Left renal pelvis (tissue), 4 donors: ENCODE measurements around the gene KDM4B. TPM values are rescaled to one million over a fixed set of nuclear protein-coding genes. Genes with fewer than 3 reads are reported as not detected.

Source experiments
- DNase-seq, 4 donors: peaks; one replicate each; pipeline ENCODE4 v3.0.0-alpha.2; 2013; ENCODE audit warnings: low read depth in 4 of 4, low spot score in 3 of 4
- polyA plus RNA-seq, 4 donors: library from polyadenylated mRNA; unstranded; fragments of 120-200 nt; gene quantifications; one replicate each; pipeline ENCODE4 v1.2.1, GENCODE V29; 2013; ENCODE audit not compliant: insufficient read length in 4 of 4

The KDM4B gene
- polyA plus RNA-seq, 4 donors, result 18.5 to 28.4 (median 22.4) TPM

DNA sequence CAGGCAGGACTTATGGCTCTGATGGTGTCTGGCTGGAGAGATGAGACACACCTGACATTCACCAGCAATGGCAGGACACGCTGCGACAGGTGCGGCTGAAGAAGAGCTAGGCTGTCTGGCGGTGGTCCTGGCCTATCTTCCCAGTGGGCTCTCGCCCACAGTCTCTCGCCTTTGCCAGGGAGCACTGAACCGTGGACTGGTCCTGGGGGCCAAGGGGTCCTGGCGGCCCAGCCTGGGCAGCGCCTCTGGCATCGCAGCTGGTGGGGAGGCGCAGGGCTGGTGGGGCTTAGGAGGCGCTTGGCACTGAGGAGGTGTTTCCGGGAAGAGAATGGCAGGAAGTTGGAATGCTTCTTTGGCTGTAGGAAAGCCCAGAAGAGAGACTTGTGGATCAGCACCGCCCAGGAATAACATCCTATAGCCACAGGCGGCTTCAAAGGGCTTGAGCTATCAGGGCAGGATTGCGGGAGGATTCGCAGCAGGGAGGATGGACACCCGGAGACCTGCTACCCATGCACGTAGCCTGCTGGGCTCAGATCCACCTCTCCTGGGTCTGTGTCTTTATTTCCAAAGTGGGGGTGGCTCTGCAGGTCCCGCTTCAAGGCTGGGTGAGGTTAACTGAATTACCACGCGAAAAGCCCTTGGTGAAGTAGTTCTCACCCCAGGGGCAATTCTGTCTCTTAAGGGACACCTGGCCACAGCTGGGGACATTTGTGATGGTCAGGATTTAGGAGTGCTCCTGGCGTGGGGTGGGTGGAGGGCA, 14.6 kb downstream of the KDM4B start:
- DNase-seq, result no peak

DNA sequence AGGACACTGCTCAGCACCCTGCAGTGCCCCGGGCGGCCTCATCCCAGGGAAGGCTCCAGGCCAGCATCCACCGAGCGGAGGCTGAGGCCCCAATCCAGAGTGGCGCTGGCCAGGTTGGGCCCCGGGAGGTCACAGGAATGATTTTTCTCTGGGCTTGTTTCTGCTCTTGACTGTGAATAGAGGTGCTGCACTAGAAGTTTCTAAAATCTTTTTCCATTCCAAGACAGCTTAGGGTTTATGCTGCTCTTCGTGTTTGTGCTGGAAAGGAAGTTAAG, 15.1 kb downstream of the KDM4B start:
- no peak for DNase-seq

DNA sequence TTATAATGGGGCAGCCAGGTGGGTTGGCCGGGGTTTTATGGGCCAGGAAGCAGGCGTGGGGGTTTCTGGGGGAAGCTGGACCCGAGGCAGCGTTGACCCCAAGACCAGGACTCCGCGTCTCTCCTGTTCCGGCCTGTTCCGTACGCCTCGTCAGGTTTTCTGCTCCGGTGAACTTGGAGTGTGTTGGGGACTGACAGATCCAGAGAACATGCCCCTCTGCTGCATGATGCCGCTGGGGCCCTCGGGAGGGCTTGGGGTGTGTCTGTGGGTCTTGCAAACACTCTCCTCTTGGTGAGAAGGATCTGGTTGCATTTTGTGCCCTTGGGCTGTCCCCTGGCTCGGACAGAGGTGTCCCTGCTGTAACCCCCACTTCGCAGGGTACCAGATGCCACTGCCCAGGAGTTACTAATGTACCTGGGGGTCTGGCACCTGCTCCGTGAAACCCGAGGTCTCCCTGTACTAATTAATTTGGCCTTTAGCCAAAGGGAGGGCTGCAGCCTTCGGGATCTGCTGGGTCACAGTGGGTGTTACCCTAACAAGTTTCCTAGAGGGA, 15.6 kb downstream of the KDM4B start:
- DNase-seq, result no peak

DNA sequence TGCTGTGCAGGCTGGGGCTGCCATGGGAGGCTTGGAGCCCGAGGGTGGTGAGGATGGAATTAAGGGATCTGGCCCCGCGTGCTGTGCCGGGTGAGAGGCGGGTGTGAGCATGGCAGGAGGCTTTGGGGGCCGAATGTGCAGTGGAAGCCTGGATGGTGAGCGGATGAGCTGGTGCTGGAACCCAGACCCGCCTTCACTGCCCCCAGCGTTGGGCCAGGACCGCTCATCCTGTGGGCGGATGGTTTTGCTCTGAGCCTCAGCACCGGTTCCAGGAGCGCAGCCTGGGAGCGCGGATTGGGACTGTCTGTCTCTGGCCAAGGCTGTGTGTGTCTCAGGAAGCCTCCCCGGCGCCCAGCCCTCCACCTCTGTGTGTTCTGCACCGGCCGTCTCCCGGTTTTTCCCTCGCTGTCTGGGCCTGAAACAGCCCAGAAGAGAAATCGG, 16.7 kb downstream of the KDM4B start:
- DNase-seq, result no peak

GRCh38 chr19:4986056-4986455, 17.1 kb downstream of the KDM4B start:
- no peak for DNase-seq

GRCh38 chr19:4986471-4986891, 17.6 kb downstream of the KDM4B start:
- DNase-seq, result no peak

DNA sequence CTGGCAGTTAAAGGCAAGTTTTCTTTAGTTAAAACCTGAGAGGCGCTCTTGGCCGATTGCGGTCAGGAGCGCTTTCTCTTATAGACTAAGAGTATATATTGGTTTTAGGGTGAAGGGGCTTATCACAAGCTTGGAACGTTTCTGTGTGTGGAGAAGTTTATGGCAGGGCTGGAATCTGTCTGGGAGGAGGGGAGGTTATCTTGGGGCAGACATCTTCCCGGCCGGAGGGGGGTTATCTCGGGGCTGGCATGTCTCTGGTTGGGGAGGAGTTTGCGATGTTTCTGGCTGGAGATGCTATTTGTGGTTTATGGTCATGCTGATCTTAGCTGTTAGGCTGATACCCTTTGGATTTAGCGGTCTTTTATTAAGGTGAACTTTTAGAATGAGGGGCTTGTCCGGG, 18.3 kb downstream of the KDM4B start:
- no peak for DNase-seq

DNA sequence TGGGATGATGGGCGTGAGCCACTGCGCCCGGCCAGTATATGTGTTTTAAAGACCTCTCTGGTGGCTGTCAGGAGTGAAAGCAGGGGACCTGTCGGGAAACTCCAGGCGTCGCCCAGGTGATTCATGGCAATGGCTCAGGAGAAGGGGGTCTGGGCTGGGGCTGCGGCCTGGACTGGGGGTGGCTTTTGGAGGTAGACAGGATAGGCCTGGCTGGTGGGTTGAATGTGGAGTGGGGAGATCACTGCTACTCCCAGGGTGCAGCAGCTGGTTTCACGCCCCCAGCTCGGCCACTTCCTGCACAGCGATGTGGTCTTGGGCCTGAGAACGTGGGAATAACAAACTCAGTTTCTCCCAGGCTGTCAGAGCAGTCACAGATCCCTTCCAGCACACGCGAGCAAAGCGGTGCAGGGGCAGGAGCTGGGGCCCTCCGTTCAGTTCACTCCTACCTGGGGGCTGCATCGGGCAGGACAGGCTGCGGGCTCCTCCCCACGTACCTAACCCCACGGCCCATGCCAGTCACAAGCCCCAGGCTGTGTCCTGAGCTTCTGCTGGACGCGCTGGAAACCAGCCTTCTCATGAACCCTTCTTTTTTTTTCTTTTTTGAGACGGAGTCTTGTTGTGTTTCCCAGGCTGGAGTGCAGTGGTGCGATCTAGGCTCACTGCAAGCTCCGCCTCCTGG, 18.9 kb downstream of the KDM4B start:
- no peak for DNase-seq

DNA sequence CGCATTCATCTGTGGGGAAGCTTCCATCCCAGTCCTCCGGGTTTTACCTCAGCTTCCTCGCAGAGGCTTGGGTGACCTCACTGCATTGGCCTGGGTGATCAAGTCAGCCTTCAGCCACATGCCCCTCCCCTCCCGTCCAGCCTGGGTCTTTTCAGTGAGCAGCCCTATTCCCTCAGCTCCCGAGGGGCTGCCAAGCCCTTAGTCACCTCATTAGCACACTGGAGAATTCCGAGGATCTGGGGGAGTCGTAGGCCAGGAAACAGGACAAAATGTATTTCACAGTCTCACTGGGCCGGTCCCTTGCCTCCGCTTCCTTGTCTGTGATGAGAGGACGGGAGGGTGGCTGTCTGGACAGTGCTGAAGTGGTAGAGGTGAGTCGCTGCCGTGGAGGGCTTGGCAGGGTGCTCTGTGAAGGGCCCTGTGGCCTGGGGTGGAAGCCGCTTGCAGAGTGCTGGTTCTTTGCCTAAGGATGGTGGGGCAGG, 19.9 kb downstream of the KDM4B start:
- DNase-seq, result no peak

DNA sequence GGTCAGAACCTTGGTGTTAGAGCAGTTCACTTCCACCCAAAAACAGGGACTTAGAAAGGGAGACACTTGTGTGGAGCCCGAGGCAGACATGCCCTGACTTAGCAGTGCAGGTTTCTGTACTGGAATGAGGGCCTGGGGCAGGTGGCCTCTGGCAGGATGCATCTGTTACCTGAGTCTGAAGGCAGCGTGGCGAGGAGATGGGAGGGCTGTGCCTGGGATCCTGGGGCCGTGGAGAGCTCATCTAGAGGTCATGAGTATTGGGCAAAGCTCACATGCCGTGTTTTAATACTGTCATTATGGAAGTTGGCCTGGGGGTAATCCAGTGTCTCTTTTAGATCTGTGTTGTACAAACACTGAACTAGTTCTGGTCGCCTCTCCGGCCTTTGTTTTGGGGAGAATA, 21.4 kb downstream of the KDM4B start:
- no peak for DNase-seq

DNA sequence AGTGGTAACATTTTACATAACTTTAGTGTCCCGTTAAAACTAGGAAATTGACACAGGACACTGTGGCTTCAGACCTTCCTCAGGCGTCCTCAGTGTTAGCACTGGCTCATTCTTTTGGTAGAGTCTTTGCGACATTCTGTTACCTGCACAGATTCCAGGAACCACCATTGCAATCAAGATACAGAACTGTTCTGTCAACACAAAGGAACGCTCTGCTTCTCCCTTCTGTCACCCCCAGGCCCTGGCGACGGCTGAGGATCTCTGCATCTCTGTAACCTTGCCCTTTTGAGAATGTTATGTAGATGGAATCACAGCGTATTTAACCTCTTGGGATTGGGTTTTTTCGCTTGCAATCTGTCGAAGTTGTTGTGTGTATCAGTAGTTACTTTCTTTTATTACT, 22.6 kb downstream of the KDM4B start:
- DNase-seq, result no peak

- no peak for DNase-seq
These were observed 23.2 kb downstream of the KDM4B start for GRCh38 chr19:4991996-4992698.

DNA sequence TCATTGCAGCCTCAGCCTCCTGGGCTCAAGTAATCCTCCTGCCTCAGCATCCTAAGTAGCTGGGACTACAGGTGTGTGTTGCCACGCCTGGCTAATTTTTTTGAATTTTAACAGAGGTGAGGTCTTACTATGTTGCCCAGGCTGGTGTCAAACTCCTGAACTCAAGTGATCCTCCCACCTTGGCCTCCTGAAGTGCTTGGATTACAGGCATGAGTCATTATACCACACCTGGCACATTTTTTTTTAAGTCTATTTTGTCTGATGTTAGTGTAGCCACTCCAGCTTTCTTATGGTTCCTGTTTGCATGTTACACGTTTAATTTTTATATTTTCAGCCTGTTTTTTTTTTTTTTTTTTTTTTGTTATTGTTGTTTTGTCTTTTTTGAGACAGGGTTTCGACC, 24.8 kb downstream of the KDM4B start:
- DNase-seq, result no peak

DNA sequence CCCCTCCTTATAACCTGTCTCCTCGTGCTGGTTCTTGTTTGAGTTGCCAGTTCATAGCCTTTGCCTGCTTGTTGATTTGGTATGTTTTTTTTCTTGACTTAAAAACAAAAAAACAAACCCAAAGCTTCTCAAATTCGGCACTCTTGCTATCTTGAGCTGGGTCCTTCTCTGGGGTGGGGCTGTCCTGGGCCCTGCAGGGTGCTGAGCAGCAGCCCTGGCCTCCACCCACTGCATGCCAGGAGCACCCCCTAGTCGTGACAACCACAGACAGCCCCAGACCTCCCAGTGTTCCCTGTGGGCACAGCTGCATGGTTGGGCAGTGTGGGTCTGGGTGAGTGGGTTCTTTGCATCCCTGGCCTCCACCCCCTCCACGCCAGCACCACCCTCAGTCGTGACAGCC, 27.8 kb downstream of the KDM4B start:
- no peak for DNase-seq

DNA sequence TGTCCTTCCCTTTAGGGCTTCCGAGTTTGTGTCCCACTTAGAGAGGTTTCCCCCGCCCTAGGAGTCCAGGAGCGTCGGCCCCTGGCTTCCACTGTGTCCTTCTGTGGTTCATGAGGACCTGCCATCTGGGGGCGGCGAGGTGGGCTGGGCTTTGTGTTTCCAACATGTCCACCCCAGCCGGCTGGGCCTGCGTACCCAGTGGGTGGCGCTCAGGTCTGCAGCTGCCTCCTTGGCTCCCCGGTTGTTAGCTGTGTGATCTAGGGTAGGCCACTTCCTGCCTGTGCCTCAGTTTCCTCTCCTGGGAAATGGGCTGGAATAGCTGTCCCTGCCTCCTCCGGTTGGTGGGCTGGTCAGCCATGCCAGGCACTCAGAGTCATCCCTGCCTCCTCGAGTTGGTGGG, 28.4 kb downstream of the KDM4B start:
- DNase-seq, result no peak

DNA sequence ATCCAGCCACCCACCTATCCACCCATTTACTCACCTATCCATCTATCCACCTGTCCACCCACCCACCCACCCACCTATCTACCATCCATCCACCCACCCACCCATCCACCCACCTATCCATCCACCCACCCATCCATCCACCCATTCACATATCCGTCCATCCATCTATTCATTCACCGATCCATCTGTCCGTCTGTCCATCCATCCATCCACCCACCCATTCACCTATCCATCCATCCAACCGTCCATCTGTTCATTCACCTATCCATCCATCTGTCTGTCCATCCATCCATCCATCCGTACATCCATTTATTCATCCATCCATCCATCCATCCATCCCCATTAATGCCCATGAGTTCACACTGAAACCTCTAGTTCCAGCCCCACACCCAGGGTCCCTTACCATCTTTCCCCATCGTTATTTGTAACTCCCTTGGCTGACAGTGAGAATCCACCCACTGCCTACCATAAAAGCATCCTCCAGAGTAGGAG, 31.3 kb downstream of the KDM4B start:
- DNase-seq, result no peak

GRCh38 chr19:5001615-5002014, 32.7 kb downstream of the KDM4B start:
- DNase-seq, result no peak

DNA sequence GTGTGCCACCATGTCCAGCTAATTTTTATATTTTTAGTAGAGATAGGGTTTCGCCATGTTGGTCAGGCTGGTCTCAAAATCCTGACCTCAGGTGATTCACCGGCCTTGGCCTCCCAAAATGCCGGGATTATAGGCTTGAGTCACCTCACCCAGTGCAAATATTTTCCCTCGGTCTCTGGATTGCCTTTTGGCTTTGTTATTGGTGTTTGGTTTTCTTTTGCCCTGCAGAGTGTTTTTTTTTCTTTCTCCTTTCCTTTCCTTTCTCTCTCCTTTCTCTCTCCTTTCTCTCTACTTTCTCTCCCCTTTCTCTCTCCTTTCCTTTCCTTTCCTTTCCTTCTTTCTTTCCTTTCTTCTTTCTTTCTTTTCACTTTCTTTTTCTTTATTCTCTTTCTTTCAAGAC, 33.2 kb downstream of the KDM4B start:
- no peak for DNase-seq

GRCh38 chr19:5003781-5004180, 34.9 kb downstream of the KDM4B start:
- no peak for DNase-seq

DNA sequence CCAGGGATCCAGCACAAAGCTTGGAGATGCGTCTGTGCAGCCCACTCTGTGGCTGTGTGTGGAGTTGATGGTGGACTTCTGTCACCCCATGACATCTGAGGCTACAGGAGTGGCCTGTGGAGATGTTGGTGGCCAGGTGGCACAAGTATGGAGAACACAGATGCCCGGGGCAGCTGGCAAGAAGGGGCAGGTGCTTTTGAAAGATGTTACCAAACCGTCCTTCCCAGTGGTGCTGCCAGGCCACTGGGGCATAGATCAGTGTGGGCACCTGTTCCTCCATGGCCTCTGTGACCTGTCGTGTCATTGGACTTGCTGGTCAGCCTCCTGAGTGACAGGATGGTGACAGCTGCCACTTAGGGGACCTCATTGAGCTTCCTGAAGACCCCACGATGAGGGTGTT, 36.2 kb downstream of the KDM4B start:
- no peak for DNase-seq

DNA sequence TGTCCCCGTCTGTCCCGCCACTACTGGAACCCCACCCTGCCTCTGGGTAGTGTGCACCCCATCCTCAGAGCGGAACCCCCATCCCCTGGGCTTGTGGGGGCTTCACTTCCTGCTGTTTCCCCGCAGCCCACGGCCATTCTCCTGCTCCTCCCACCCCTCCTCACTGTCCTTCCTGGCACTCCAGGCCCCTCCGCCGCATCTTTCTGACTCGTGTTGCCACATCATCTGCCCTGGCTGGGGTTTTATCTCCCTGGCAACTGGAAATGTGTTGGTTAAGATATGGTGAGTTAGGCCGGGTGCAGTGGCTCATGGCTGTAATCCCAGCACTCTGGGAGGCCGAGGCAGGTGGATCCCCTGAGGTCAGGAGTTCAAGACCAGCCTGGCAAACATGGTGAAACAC, 37.3 kb downstream of the KDM4B start:
- DNase-seq, result no peak
